B cell (primary cell): Measurements from ENCODE around the gene TJP3.

Source experiments
- EZH2 ChIP-seq: IDR thresholded peaks from 2 replicates; pipeline ENCODE4 v1.6.1; 2012; ENCODE audit warnings: borderline replicate concordance, low read depth, mild to moderate bottlenecking, moderate library complexity, low read length; ENCODE audit not compliant: insufficient read depth, poor library complexity, severe bottlenecking
- TF ChIP-seq, protein P1 (sequence below): fragments of 200-600 bp; IDR thresholded peaks from one replicate; pipeline ENCODE4 v1.8.0; 2022; ENCODE audit warnings: antibody characterized with exemption, mild to moderate bottlenecking

- TF ChIP-seq, protein P1, sequence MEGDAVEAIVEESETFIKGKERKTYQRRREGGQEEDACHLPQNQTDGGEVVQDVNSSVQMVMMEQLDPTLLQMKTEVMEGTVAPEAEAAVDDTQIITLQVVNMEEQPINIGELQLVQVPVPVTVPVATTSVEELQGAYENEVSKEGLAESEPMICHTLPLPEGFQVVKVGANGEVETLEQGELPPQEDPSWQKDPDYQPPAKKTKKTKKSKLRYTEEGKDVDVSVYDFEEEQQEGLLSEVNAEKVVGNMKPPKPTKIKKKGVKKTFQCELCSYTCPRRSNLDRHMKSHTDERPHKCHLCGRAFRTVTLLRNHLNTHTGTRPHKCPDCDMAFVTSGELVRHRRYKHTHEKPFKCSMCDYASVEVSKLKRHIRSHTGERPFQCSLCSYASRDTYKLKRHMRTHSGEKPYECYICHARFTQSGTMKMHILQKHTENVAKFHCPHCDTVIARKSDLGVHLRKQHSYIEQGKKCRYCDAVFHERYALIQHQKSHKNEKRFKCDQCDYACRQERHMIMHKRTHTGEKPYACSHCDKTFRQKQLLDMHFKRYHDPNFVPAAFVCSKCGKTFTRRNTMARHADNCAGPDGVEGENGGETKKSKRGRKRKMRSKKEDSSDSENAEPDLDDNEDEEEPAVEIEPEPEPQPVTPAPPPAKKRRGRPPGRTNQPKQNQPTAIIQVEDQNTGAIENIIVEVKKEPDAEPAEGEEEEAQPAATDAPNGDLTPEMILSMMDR, result no peak
- no peak for TF ChIP-seq EZH2
These were observed 65.8 kb downstream of the TJP3 start for GRCh38 chr19:3773814-3774515.
